RKO (cell line): Measurements from ENCODE around the gene CYTH3.
"Not testable (repeated sequence)": the region's sequence is repeated elsewhere in the genome, so short reads cannot be mapped to it uniquely, and the experiment has no call there.

Experiments used
- DNase-seq: peaks from one replicate; pipeline ENCODE4 v3.0.0-alpha.2; 2016; ENCODE audit warnings: low spot score

The CYTH3 gene

DNA sequence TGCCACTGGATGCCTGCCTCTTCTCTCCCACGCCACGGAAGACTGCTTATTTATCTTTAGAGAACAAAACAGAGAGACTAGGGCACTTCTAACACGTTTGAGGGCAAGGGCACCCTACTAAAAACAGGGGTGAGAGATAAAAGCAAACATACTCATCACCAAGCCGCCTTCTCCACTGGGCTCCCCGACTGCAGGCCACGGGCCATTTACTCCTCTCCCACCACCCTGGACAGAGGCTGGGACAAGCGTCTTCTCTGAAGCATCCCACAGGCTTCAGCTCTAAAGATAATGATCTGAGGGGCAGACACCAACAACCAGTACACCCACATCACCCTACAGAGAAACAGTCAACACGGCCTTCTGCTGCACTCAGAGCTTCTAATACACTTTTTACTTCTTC is 78.7 kb downstream of the CYTH3 start:
- no peak for DNase-seq

DNA sequence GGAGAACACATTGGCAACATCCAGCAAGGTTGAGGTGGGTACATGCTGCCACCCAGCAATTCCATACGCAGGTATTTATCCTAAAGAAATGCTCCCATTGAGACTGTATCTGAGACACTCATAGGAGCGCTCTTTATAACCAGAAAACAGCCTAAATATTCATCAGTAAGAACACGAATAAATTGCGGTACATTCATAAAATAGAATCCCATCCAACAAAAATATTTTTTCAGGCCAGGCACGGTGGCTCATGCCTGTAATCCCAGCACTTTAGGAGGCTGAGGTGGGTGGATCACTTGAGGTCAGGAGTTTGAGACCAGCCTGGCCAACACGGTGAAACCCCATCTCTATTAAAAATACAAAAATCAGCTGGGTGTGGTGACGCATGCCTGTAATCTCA is 81.9 kb downstream of the CYTH3 start:
- DNase-seq, result not testable (repeated sequence)

- no peak for DNase-seq
These were observed 84.0 kb downstream of the CYTH3 start for GRCh38 chr7:6188389-6188788.

GRCh38 chr7:6186577-6186976 is 85.8 kb downstream of the CYTH3 start:
- DNase-seq, result no peak

- DNase-seq, result no peak
These were observed 89.4 kb downstream of the CYTH3 start for GRCh38 chr7:6182993-6183392.

- DNase-seq, result no peak
These were observed 91.3 kb downstream of the CYTH3 start for GRCh38 chr7:6181136-6181535.

- DNase-seq, result no peak
These were observed 92.1 kb downstream of the CYTH3 start for GRCh38 chr7:6180344-6180725.

- no peak for DNase-seq
These were observed 92.6 kb downstream of the CYTH3 start for GRCh38 chr7:6179620-6180343.

GRCh38 chr7:6178298-6179029 is 94.0 kb downstream of the CYTH3 start:
- no peak for DNase-seq

DNA sequence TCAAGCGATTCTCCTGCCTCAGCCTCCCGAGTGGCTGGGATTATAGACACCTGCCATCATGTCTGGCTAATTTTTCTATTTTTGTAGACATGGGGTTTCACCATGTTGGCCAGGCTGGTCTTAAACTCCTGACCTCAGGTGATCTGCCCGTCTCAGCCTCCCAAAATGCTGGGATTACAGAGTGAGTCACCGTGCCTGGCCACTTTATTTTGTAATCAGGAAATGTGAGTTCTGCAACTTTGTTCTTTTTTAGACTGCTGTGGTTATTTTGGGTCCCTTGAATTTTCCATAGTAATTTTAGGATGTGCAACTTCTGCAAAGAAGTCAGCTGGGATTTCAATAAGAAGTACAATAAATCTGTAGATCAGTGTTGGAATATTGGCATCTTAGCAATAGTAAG is 96.8 kb downstream of the CYTH3 start:
- no peak for DNase-seq

DNA sequence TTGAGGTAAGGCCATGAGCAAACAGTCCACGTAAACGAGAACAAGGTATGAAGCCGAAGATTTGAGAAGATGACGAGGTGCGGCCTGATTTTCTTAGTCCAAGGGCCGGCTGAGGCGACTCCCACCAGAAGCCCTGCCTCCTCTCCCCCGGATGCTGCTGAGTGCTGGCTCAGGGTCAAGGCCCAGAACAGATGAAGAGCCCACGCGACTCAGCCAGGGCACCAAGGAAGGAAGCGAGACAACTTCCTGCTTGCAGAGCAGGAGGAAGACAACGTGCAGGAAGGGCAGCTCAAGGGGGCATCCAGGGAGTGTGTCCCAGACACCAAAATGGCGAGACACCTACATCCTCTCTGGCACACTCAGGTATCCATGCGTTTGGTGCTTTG is 99.5 kb downstream of the CYTH3 start:
- DNase-seq, result no peak

GRCh38 chr7:6172224-6172909 is 100.1 kb downstream of the CYTH3 start:
- DNase-seq, result peak; percentile 15

GRCh38 chr7:6171532-6172223 is 100.7 kb downstream of the CYTH3 start:
- DNase-seq, result no peak

GRCh38 chr7:6170571-6171531 is 101.6 kb downstream of the CYTH3 start:
- no peak for DNase-seq

DNA sequence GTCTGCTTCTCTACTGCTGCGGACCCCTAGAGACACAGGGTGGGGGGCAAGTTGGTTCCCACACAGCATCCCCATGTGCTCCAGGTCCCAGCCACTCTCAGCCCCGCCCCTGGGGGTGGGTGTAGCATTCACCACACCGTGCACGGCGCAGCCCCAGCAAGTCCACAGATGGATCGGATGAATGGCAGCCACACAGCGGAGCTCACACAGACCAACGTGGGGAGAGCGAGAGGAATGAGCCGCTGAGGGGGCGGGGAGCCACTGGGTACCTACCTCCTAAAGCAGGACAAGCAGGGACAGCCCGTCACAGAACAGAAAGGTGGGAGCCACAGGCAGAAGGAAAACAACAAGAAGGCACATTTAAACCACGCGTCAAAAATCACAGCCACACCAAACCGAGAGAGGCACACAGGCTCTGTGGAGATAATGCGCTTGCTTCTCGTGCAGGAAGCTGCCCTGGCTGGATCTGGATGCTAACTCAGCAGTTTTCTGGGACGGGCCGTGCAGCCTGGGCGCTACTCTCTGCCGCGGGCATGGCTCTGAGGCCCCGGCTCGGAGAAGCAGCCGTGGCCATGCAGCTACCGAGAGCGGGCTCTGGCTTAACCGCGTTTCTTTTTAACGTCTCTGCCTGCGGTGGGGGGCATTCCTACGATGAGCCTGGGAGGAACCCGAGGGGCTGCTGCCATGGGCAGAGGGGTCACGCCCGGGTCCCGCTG is 102.5 kb downstream of the CYTH3 start:
- DNase-seq, result no peak

DNA sequence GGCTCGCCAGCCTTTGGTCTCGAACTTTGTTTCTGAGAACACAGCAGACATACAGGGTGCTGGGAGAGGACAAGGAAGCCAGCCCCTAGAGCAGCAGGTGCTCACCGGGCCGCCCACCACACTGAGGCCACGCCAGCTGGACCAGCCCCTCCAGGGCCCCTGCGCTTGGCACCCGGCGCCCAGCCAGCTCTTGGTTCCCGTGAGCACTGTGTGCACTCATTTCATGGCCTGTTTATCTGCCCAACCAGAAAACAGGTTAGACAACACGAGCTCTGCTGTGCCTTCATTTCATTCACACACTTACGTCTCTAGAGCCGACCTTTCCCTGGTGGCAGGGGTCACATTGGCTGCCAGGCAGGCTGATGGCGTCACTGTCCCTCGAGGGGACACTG is 104.0 kb downstream of the CYTH3 start:
- DNase-seq, result no peak

DNA sequence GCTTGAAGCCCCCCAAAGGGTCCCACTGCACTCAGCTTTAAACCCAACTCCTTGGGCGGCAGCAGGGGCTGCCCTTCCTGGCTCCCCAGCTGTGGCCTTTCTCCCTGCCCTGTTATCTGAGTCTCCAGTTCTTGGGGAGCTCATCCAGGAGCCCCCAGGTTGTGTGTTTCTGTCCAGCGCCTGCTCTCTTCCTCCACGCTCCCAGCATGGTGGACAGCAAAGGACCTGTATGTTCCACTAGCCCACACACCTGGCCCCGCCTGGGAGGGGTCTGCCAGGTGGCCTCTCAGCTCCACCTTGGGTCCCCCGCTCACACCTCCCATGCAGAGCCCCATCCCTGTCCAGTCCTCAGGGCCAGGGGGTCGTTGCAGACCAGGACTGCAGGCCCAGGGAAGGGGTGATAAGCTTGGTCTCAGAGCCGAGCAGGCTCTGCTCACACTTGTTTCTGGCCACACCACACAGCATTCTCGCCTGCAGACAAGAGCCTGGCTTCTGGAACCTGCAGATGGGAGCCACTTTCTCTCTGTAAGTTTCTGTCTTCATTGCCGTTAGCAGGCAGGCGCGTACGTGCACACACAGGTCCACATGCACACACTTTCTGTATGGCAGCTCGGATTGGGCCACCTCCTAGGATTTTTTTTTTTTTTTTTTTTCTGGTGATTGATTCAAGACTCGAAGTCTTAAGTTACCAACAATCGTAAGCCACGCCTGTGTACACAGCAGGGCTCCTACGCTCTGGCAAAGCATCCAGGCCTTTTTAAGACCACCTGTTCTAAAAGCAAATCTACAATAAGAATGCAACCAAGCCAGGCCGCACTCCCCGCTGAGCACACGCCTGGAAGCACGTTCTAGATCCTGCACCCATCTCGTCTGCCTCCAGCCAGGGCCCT is 104.6 kb downstream of the CYTH3 start:
- DNase-seq, result no peak

DNA sequence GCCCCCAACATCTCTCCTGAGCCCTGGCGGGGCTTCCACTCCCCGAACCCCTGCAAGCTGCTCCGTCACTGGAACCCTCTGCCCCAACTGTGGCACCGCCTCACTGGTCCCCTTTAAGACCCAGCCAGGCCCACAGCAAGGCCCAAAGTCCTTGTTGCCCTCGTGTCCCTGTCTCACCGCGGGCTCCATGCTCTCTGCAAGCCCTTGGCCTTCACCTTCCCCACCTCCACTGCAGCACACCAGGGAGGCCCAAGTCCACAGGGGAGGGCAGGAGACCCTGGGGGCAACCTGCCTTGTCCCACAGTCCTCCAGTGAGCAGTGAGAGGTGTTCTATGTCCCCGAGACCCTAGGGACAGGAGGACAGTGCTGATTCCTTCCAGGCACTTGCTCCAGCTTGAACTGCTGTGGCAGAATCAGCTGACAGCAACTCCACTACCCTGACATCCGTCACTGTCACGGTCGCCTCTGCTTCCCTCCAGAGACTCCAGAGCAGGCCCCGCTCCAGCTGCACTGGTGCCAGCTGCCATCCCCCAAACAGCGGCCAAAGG is 105.3 kb downstream of the CYTH3 start:
- DNase-seq, result no peak

DNA sequence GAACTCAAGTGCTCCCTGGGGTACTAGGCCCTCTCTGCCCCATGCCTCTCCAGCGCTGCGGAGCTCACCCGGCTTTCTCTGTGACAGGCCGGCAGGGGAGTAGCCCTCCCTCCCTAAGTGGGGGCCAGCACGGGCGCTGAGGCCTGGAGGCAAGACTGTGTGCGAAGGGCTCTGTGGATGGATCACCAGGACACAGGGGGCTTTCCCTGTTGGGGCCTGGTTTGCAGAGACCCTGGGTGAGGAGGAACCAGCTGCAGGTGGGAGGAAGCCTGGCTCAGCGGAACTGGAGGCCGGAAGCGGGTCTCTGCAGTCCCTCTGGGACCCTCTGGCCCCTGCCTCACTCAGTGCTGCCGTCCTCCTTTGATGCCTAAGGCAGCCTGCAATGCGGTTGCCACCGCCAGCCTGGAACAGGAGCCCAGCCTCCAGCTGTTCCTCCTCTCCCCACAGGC is 106.0 kb downstream of the CYTH3 start:
- no peak for DNase-seq
